Testis (tissue), 3 donors: Measurements from ENCODE around the gene BAIAP2. TPM values are rescaled to one million over a fixed set of nuclear protein-coding genes. Genes with fewer than 3 reads are reported as not detected.

Experiments
- DNase-seq: peaks from one replicate; pipeline ENCODE4 v3.0.0-alpha.2; 2019
- H3K27ac ChIP-seq, 2 donors: fragments of 200-600 bp; sonication (generic); one replicate each; pipeline ENCODE4 v1.5.1; 2019
- H3K27me3 ChIP-seq: fragments of 200-600 bp; sonication (generic); one replicate; pipeline ENCODE4 v1.5.1; 2019
- H3K36me3 ChIP-seq: fragments of 200-600 bp; sonication (generic); one replicate; pipeline ENCODE4 v1.5.1; 2017; ENCODE audit warnings: low read depth; ENCODE audit errors: missing control alignments
- H3K4me1 ChIP-seq: fragments of 200-600 bp; sonication (generic); one replicate; pipeline ENCODE4 v1.5.1; 2019
- H3K4me3 ChIP-seq, 2 donors: fragments of 200-600 bp; sonication (generic); one replicate each; pipeline ENCODE4 v1.5.1; 2017 to 2019
- H3K9me3 ChIP-seq: fragments of 200-600 bp; sonication (generic); one replicate; pipeline ENCODE4 v1.5.1; 2017
- CTCF ChIP-seq, 3 experiments: fragments of 450-650 bp in 2 of 3; fragments of 200-600 bp in 1 of 3; sonication (generic) in 1 of 3; IDR thresholded peaks; one replicate each; pipeline ENCODE4 v1.5.1; 2016 to 2019; ENCODE audit warnings: antibody characterized with exemption in 3 of 3, mild to moderate bottlenecking in 2 of 3, moderate library complexity in 1 of 3
- POLR2A ChIP-seq: fragments of 450-650 bp; IDR thresholded peaks from one replicate; pipeline ENCODE4 v1.6.1; 2017; ENCODE audit warnings: antibody characterized with exemption, mild to moderate bottlenecking, moderate library complexity
- WGBS, 2 donors: methylation state at CpG; one replicate each; pipeline ENCODE4 v1.1.5; 2018; 5-methylcytosine and 5-hydroxymethylcytosine counted together
- intact Hi-C: fragments of 100-400 bp; cut with DNase I; formaldehyde crosslinking; loops from one replicate; pipeline ENCODE4 v1.15.1; 2023; ENCODE audit warnings: low total_unique reads
- polyA plus RNA-seq: library from polyadenylated mRNA; stranded (reverse); fragments of 350-450 nt; fragmentation: Illumina TruSeq; extraction: RNeasy Lipid Tissue Mini Kit (QIAGEN cat#74804); gene quantifications from one replicate; pipeline ENCODE4 v1.2.3, GENCODE V29; 2014; ENCODE audit warnings: low read depth, low replicate concordance; ENCODE audit not compliant: insufficient read depth
- total RNA-seq, 2 donors: library from RNA; depleted of rRNA; stranded (reverse); fragments of >200 nt; gene quantifications; one replicate each; pipeline ENCODE4 v1.2.3, GENCODE V29; 2016

Gene BAIAP2
- total and polyA plus RNA-seq, 3 donors from 2014 or later = 36.7 to 67.5 (median 67.3) TPM

DNA sequence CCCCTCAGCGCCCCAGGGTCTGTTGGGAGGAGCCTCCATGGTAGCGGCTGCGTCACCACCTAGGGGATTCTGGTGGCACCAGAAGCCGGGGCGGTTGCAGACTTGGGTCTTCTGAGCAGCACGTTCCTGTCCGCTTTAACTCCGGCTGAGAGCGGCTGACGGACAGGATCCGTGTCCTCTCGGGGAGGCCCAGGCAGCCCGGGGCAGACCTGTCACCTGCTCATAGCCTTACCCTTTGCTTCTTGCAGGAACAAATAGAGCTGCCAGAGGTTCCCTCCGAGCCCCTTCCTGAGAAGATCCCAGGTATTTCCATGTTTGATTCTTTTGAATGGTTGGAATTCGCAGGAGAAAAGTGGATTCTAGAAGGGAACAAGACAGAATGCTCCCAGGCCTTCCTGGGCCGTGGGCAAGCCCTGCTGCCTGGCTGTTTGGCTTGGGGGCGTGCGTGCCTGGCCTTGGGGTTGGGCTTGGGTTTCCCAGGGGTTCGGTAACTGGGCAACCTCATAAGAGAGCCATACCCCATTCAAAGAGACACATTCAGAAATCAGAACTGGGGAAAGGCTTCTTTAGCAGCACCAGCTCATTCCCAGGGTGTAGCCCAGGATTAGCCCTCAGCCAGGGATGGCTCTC lies 36.7 kb upstream of the BAIAP2 start:
- intact Hi-C loops = no loop called here
- Histone ChIP-seq H3K4me3 (no peak overlapping the region), H3K36me3 (no peaks in the 10 kb centered on the region), H3K4me1 (peaks cover 4% of the 10 kb centered on the region), H3K9me3 (no peaks in the 10 kb centered on the region), H3K27me3 (no peaks in the 10 kb centered on the region), H3K27ac (no peak overlapping the region)
- TF ChIP-seq CTCF (IDR thresholded peaks at IDR 0.05) = no peak
- TF ChIP-seq POLR2A = no peak
- WGBS, 2 donors = 93 to 95% methylated on average over 18 to 19 of the region's 19 CpGs
- no peak for DNase-seq

GRCh38 chr17:80998748-80999535 lies 36.0 kb upstream of the BAIAP2 start:
- H3K27ac ChIP-seq = no peak overlapping the region
- 91 to 94% methylated on average over 13 to 39 of the region's 39 CpGs for WGBS, 2 donors
- no peaks in the 10 kb centered on the region for H3K27me3 ChIP-seq
- H3K4me1 ChIP-seq = peaks cover 8% of the 10 kb centered on the region
- TF ChIP-seq CTCF (IDR thresholded peaks at IDR 0.05) = no peak
- TF ChIP-seq POLR2A = no peak
- H3K4me3 ChIP-seq = no peak overlapping the region
- H3K36me3 ChIP-seq = no peaks in the 10 kb centered on the region
- DNase-seq = no peak
- H3K9me3 ChIP-seq = no peaks in the 10 kb centered on the region
- intact Hi-C loops = no loop called here

DNA sequence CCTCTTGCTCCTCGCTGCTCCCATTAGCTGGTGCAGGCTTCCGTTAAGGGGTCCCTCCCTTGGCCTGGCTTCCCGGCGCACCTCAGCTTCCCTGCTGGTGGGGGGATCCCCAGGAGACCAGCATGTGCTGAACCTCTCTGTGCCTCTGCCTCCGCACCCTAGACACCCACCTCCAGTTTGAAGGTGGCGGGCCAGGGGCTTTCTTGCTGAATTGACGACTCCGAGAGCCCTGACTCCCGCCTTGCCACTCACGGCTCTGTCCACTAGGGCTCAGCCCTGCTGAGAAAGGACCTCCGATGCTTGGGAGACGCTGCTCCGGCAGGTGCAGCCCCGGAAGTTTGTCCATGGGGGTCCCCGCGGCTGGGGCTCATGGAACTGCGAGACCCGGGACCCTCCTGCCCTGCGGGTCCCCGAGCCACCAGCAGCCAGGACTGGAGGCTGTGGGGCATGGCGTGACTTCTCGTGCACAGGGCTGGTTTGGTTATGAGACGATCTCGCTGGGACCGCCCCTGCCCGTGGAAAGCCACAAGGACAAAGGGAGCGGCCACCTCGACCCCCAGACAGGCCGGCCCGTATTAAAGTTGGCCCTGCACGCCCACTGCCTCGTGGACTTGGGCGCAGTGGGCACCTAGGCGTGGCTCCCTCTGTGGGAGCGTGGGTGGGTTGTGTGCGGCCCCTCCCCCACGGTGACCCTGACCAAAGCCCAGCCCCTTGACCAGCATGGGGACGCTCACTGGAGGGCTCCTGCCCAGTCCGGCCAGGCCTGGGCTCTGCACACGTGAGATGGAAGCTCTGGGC lies 35.2 kb upstream of the BAIAP2 start:
- Histone ChIP-seq H3K27ac (no peak overlapping the region), H3K27me3 (no peaks in the 10 kb centered on the region), H3K36me3 (no peaks in the 10 kb centered on the region), H3K4me3 (no peak overlapping the region), H3K9me3 (no peaks in the 10 kb centered on the region), H3K4me1 (peaks cover 8% of the 10 kb centered on the region)
- intact Hi-C loops = no loop called here
- 90 to 93% methylated on average over 2 to 40 of the region's 40 CpGs for WGBS, 2 donors
- TF ChIP-seq POLR2A = no peak
- no peak for TF ChIP-seq CTCF (IDR thresholded peaks at IDR 0.05)
- no peak for DNase-seq

DNA sequence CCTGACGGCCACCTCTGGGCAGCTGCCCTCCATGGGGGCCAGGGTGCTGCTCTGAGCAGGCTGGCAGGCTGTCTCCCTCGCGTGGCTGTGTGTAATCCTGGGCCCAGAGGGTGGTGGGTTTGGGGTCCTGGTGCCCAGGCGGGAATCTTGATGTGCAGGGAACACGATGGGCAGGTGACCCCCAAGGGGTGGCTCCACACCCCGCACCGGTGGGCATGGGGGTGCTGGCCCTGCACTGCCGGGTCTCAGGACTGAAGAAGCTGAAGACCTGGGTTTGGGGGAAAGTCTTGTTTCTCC lies 34.7 kb upstream of the BAIAP2 start:
- Histone ChIP-seq H3K27me3 (no peaks in the 10 kb centered on the region), H3K4me1 (peaks cover 8% of the 10 kb centered on the region), H3K9me3 (no peaks in the 10 kb centered on the region), H3K27ac (no peak overlapping the region), H3K36me3 (no peaks in the 10 kb centered on the region), H3K4me3 (no peak overlapping the region)
- no peak for DNase-seq
- intact Hi-C loops = no loop called here
- TF ChIP-seq CTCF (IDR thresholded peaks at IDR 0.05) (no peak), POLR2A (no peak)
- 93 to 98% methylated on average over 3 to 8 of the region's 8 CpGs for WGBS, 2 donors
